Colonic mucosa (tissue), 4 donors: ENCODE data around the gene CABP7. TPM values are rescaled to one million over a fixed set of nuclear protein-coding genes. Genes with fewer than 3 reads are reported as not detected.

Experiments used
- DNase-seq: peaks from one replicate; pipeline ENCODE4 v3.0.0-alpha.2; 2020
- H3K27ac ChIP-seq: fragments of 200-600 bp; one replicate; pipeline ENCODE4 v1.8.0; 2021
- H3K27me3 ChIP-seq: fragments of 200-600 bp; one replicate; pipeline ENCODE4 v1.8.0; 2021
- H3K36me3 ChIP-seq: fragments of 200-600 bp; one replicate; pipeline ENCODE4 v1.8.0; 2021
- H3K4me1 ChIP-seq: fragments of 200-600 bp; one replicate; pipeline ENCODE4 v1.8.0; 2021; ENCODE audit warnings: mild to moderate bottlenecking
- H3K4me3 ChIP-seq: fragments of 200-600 bp; one replicate; pipeline ENCODE4 v1.8.0; 2021
- H3K9ac ChIP-seq, 2 donors: one replicate each; pipeline ENCODE4 v1.7.0; 2013; ENCODE audit warnings: control low read depth in 2 of 2, low read depth in 2 of 2, low read length in 2 of 2
- H3K9me3 ChIP-seq: fragments of 200-600 bp; one replicate; pipeline ENCODE4 v1.8.0; 2021
- intact Hi-C: fragments of 100-400 bp; cut with DNase I; formaldehyde crosslinking; loops from one replicate; pipeline ENCODE4 v1.14.1; 2022
- total RNA-seq, 2 donors: library from RNA; stranded (reverse); fragmentation: NEBNext Ultra II Directional in 1 of 2; extraction: Animal tissue kit (Norgen Biotek cat#: 25700) in 1 of 2; gene quantifications; one replicate each; pipeline ENCODE4 v1.2.1, GENCODE V29; 2021
- TF ChIP-seq, protein P1 (sequence below): fragments of 200-600 bp; IDR thresholded peaks from one replicate; pipeline ENCODE4 v1.8.0; 2022; ENCODE audit warnings: antibody characterized with exemption, mild to moderate bottlenecking
- donor health status: healthy.
- donor health status: DM: no; HTN: no; CAD: no.
- donor health status: DM: no; HTN: no; CAD: no.

CABP7 gene
- total RNA-seq, 2 donors from 2014 or later, result 0.50 TPM; not detected in 1

DNA sequence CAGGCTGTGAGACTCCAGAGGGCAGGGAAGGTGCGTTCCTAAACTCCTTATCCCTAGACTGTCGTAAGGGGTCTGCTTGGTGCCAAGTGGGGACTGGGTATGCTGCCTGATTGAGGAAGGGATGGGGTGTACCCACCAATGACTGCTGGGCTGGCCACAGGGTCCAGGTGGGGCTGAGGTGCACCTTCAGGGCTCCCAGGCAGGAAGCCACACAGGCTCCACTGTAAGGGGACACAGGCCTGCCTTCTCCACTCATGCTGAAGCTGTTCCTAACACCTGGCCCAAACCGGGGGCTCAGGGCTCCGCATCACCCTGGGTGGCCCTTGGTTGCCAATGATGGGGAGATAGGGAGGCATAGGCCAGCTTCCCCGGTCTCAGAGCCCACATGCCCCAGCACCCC lies 20.4 kb downstream of the CABP7 start:
- no peaks in the 10 kb centered on the region for H3K36me3 ChIP-seq
- no peaks in the 10 kb centered on the region for H3K9me3 ChIP-seq
- TF ChIP-seq, protein P1, sequence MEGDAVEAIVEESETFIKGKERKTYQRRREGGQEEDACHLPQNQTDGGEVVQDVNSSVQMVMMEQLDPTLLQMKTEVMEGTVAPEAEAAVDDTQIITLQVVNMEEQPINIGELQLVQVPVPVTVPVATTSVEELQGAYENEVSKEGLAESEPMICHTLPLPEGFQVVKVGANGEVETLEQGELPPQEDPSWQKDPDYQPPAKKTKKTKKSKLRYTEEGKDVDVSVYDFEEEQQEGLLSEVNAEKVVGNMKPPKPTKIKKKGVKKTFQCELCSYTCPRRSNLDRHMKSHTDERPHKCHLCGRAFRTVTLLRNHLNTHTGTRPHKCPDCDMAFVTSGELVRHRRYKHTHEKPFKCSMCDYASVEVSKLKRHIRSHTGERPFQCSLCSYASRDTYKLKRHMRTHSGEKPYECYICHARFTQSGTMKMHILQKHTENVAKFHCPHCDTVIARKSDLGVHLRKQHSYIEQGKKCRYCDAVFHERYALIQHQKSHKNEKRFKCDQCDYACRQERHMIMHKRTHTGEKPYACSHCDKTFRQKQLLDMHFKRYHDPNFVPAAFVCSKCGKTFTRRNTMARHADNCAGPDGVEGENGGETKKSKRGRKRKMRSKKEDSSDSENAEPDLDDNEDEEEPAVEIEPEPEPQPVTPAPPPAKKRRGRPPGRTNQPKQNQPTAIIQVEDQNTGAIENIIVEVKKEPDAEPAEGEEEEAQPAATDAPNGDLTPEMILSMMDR, result no peak
- H3K9ac ChIP-seq, result no peak overlapping the region
- DNase-seq, result no peak
- H3K4me3 ChIP-seq, result no peak overlapping the region
- H3K27ac ChIP-seq, result no peak overlapping the region
- no peaks in the 10 kb centered on the region for H3K27me3 ChIP-seq
- intact Hi-C loops, result no loop called here
- no peaks in the 10 kb centered on the region for H3K4me1 ChIP-seq

DNA sequence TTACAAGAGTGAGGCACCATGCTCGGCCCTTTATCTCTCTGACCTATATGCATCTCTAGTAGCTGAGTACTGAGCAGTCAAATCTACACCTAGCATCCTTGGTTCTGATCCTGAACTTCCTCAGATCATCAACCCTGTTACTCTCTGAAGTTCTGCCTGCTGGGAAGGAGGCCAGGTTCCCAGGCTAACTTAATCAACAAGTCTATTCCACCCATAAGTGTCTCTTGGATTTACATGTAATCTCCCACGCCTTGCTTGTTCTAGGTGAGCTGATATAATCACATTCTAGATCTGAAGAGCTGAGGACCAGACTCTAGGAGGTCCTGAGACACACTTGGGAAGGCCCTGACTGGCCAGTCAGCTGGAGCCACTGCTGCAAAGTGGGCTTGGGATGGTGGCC lies 22.1 kb downstream of the CABP7 start:
- Histone ChIP-seq H3K27me3 (no peaks in the 10 kb centered on the region), H3K4me3 (no peak overlapping the region), H3K4me1 (no peaks in the 10 kb centered on the region), H3K9ac (no peak overlapping the region), H3K27ac (no peak overlapping the region), H3K36me3 (no peaks in the 10 kb centered on the region), H3K9me3 (no peaks in the 10 kb centered on the region)
- TF ChIP-seq, protein P1, result no peak
- no peak for DNase-seq
- intact Hi-C loops, result no loop called here

DNA sequence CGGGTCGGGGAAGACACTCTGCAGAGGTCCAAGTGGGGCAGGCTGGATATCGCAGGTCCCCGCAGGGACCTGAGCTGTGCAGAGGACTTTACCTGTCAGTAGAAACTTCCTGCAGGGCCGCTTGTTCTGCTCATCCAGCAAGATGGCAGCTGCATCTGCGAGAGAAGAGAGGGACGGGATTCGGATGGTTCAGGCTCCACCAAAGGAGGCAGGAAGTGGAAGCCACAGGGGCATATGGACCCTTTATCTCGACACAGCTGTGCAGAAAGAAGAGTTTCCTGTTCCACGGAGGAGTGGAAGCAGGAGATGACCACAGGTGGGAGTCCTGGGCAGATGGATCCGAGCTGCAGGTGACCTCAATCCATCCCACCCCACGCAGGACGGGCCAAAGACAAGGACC lies 22.5 kb downstream of the CABP7 start:
- H3K4me3 ChIP-seq, result no peak overlapping the region
- no peaks in the 10 kb centered on the region for H3K4me1 ChIP-seq
- intact Hi-C loops, result no loop called here
- DNase-seq, result no peak
- TF ChIP-seq, protein P1, result no peak
- no peak overlapping the region for H3K27ac ChIP-seq
- no peaks in the 10 kb centered on the region for H3K9me3 ChIP-seq
- no peak overlapping the region for H3K9ac ChIP-seq
- H3K27me3 ChIP-seq, result no peaks in the 10 kb centered on the region
- no peaks in the 10 kb centered on the region for H3K36me3 ChIP-seq

DNA sequence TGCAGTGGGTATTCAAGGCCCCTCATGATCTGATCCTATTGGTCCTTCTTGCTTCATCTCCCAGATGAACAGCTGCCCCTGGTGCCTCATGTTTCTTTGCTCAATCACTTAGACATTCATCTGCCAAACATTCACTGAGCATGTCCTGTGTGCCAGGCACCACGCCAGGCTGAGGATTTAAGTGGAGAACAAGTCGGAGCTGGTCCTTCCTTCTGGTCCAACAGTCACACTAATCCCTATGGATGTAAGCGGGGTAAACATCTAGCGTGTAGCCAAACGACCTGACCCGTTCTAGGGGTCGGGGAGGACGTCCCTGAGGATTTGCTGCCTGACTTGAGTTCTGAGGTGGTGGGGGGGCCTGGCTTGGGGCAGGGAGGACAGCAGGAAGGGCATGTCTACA lies 25.1 kb downstream of the CABP7 start:
- no peak overlapping the region for H3K4me3 ChIP-seq
- no peak overlapping the region for H3K9ac ChIP-seq
- TF ChIP-seq, protein P1, result no peak
- H3K9me3 ChIP-seq, result no peaks in the 10 kb centered on the region
- peak; percentile 32 for DNase-seq
- no peak overlapping the region for H3K27ac ChIP-seq
- H3K4me1 ChIP-seq, result no peaks in the 10 kb centered on the region
- H3K27me3 ChIP-seq, result no peaks in the 10 kb centered on the region
- intact Hi-C loops, result no loop called here
- H3K36me3 ChIP-seq, result no peaks in the 10 kb centered on the region

DNA sequence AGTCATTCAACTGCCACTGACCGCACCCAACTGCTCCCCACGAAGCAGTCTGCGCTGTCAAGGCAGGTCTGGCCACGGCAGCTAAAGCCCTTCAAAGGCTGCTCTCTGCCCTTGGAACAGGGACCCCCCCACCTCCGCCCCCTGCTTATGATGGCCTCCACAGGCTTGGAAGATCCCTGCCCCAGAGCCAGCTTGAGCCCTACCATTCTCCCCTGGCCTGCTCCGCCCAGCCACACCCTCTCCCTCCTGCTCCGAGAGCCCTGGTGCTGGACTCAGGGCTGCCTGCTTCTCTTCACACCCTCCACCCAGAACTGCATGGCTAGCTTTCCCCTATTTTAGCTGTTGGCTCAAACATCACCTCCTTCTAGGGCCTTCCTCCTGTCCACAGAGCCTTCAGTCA lies 28.0 kb downstream of the CABP7 start:
- Histone ChIP-seq H3K4me3 (no peak overlapping the region), H3K27me3 (no peaks in the 10 kb centered on the region), H3K9ac (no peak overlapping the region), H3K9me3 (no peaks in the 10 kb centered on the region), H3K4me1 (no peaks in the 10 kb centered on the region), H3K27ac (no peak overlapping the region), H3K36me3 (no peaks in the 10 kb centered on the region)
- TF ChIP-seq, protein P1, result no peak
- intact Hi-C loops, result no loop called here
- DNase-seq, result no peak
